Choroid plexus epithelial cell (primary cell): Measurements from ENCODE around the gene DHPS.

ENCODE experiments used
- DNase-seq: peaks from one replicate; pipeline ENCODE4 v3.0.0-alpha.2; 2010; ENCODE audit warnings: low read depth
- H3K4me3 ChIP-seq: 2 replicates; pipeline ENCODE4 v1.5.1; 2011; ENCODE audit warnings: low read depth, mild to moderate bottlenecking, control low read depth, low read length, moderate library complexity
- TF ChIP-seq, protein P1 (sequence below): conservative IDR thresholded peaks from 2 replicates; pipeline ENCODE4 v1.5.1; 2011; ENCODE audit warnings: low read depth, mild to moderate bottlenecking, control low read depth, inconsistent platforms, low read length, moderate library complexity

DHPS gene

DNA sequence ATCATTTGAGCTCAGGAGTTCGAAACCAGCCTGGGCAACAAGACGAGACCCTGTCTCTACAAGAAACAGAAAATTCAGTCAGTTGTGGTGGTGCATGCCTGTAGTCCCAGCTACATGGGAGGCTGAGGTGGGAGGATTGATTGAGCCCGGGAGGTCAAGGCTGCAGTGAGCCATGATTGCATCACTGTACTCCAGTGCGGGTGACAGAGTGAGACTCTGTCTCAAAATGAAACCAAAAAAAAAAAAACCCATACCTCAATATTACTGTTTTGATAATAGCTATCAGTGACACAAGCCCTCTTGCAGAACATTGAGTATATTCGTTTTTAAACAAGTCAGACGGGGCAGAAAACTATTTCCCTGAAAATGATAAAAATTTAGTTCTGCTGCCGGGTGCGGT is 54.7 kb downstream of the DHPS start:
- no peak for DNase-seq
- TF ChIP-seq, protein P1, sequence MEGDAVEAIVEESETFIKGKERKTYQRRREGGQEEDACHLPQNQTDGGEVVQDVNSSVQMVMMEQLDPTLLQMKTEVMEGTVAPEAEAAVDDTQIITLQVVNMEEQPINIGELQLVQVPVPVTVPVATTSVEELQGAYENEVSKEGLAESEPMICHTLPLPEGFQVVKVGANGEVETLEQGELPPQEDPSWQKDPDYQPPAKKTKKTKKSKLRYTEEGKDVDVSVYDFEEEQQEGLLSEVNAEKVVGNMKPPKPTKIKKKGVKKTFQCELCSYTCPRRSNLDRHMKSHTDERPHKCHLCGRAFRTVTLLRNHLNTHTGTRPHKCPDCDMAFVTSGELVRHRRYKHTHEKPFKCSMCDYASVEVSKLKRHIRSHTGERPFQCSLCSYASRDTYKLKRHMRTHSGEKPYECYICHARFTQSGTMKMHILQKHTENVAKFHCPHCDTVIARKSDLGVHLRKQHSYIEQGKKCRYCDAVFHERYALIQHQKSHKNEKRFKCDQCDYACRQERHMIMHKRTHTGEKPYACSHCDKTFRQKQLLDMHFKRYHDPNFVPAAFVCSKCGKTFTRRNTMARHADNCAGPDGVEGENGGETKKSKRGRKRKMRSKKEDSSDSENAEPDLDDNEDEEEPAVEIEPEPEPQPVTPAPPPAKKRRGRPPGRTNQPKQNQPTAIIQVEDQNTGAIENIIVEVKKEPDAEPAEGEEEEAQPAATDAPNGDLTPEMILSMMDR, result no peak
- no peak overlapping the region for H3K4me3 ChIP-seq
